ENCODE measurements around the gene FAM162A. TPM values are rescaled to one million over a fixed set of nuclear protein-coding genes. Genes with fewer than 3 reads are reported as not detected.

The FAM162A gene
- total and polyA plus RNA-seq, 2 donors (not counting 3 experiments of a cell fraction or from before 2014, with no cell fraction given) = 12.6 to 23.4 TPM

- CTCF ChIA-PET = no interaction called here
- Histone ChIP-seq H3K9me1 (replicated peaks; ENCODE audit: control insufficient read depth, extremely low read depth, insufficient read depth, low read length) (no peaks in the 10 kb centered on the region), H4K20me1 (replicated peaks; ENCODE audit: control insufficient read depth, extremely low read depth, insufficient read depth, low read length) (no peaks in the 10 kb centered on the region), H3K79me2 (ENCODE audit: control insufficient read depth, insufficient read depth, low read length) (no peaks in the 10 kb centered on the region), H3K36me3 (ENCODE audit: control insufficient read depth in 2 of 2, extremely low read depth in 1 of 2, insufficient read depth in 2 of 2, low read length in 2 of 2) (peaks cover 0 to 3% of the 10 kb centered on the region in 2 experiments), H2AFZ (ENCODE audit: low read depth, low read length) (no peak overlapping the region), H3K4me3 (replicated peaks in 1 of 3; ENCODE audit: insufficient read depth in 1 of 3, low read depth in 1 of 3, low read length in 3 of 3) (no peak overlapping the region), H3K4me1 (ENCODE audit: control insufficient read depth, extremely low read depth, insufficient read depth, low read length) (no peaks in the 10 kb centered on the region), H3K4me2 (ENCODE audit: insufficient read depth, low read length) (no peak overlapping the region), H3K9ac (replicated peaks; ENCODE audit: extremely low read depth, insufficient read depth, low read length) (no peak overlapping the region), H3K27me3 (ENCODE audit: control insufficient read depth in 2 of 2, insufficient read depth in 2 of 2, low read length in 2 of 2) (no peaks in the 10 kb centered on the region), H3K9me3 (replicated peaks; ENCODE audit: control insufficient read depth, insufficient read depth, low read length) (no peaks in the 10 kb centered on the region), H3K27ac (ENCODE audit: insufficient read depth, low read depth, low read length) (no peak overlapping the region)
- BruUV-seq (replicated peaks) = no TSS peak
- no peak for TF ChIP-seq POLR2A (IDR thresholded peaks at IDR 0.05; ENCODE audit: low read depth, low read length)
- no peak for TF ChIP-seq JUN (IDR thresholded peaks at IDR 0.05; ENCODE audit: borderline replicate concordance, insufficient read depth, insufficient read length, low read depth)
- TF ChIP-seq MYC (IDR thresholded peaks at IDR 0.05; ENCODE audit: low read depth, low read length) = no peak
- no peak for TF ChIP-seq CTCF (IDR thresholded peaks at IDR 0.05; ENCODE audit: extremely low read depth in 1 of 2, insufficient read depth in 1 of 2, low read depth in 1 of 2, low read length in 2 of 2)
- no peak for TF ChIP-seq FOS (IDR thresholded peaks at IDR 0.05; ENCODE audit: borderline replicate concordance, insufficient read depth, low read length)
- no peak for TF ChIP-seq POLR2AphosphoS5 (IDR thresholded peaks at IDR 0.05; ENCODE audit: insufficient read depth, low read depth, low read length)
- dilution Hi-C loops (cut with MboI; ENCODE audit: extremely low pct_ligation_motif_present, low sequenced_read_pairs) = no loop called here
- FAIRE-seq (no peak), DNase-seq (ENCODE audit: low read depth, low spot score) (no peak)
- POLR2A ChIA-PET = no interaction called here
- intact Hi-C loops (cut with micrococcal nuclease) = no loop called here
Observed at GRCh38 chr3:122357828-122358702, 25.9 kb upstream of the FAM162A start.

All from endothelial cell of umbilical vein (primary cell).